SK-N-MC (cell line): Measurements from ENCODE around the gene HDAC4.

Experiments
- EZH2 ChIP-seq: fragments of 200-600 bp; sonication (generic); IDR thresholded peaks from one replicate; pipeline ENCODE4 v1.6.1; 2017; ENCODE audit warnings: antibody characterized with exemption
- FOXP2 ChIP-seq: optimal IDR thresholded peaks from 2 replicates; pipeline ENCODE3; 2011; ENCODE audit warnings: mild to moderate bottlenecking, moderate library complexity; ENCODE audit not compliant: insufficient read depth; ENCODE audit errors: extremely low read length, control extremely low read depth
- POLR2AphosphoS5 ChIP-seq: IDR thresholded peaks from 2 replicates; pipeline ENCODE4 v1.6.1; 2012; ENCODE audit warnings: mild to moderate bottlenecking, low read depth, low read length, borderline replicate concordance

DNA sequence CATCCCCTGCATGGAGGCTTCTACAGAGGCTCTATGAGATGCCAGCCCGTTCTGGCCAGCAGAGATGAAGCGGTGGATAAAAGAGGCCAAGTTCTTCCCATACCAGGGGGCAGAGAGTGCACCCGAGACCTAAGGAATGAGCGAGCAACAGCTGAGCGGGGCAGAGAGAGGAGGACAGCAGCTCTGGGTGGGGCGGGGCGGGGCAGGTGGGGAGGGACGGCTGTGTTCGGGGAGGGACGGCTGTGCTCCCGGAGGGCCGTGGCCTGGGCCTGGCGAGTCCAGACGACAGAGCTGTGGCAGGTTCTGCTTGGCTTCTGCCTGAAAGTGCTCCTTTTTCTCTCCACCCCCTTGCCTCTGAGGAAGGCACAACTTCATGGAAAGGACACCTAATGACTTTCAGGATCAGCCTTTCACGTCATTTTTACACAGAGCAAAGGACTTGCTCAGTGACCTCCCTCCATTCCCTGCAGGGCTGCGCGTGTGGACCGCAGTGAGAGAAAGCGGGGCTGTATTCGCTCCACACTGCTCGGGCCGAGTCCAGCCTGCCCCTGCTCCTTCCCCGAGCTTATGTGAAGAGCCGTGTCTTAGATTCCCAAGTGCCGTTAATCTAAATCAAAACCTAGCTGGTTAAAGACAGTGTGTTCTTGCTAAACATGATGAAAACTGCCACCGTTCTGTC lies 232.9 kb downstream of the HDAC4 start:
- TF ChIP-seq EZH2: no peak
- TF ChIP-seq POLR2AphosphoS5: no peak
- TF ChIP-seq FOXP2: no peak
